Endothelial cell of umbilical vein (primary cell): ENCODE measurements around the gene MTCH1. TPM values are rescaled to one million over a fixed set of nuclear protein-coding genes. Genes with fewer than 3 reads are reported as not detected.

Experiments
- BruUV-seq: library from RNA; stranded (reverse); fragments of 400-500 nt; replicated peaks from 2 replicates; lab custom pipeline; 2021; lab: Mats Ljungman, UMichigan
- CTCF ChIA-PET: fragments of 300-600, 350-600 bp; sonication (Branson Sonifier 250); formaldehyde crosslinking; loops from one replicate; lab custom pipeline; 2021; ENCODE audit warnings: antibody characterized with exemption, inconsistent platforms; lab: Charles Lee
- POLR2A ChIA-PET: fragments of 300-600, 350-600 bp; sonication (Branson Sonifier 250); formaldehyde crosslinking; loops from one replicate; lab custom pipeline; 2021; ENCODE audit warnings: antibody characterized with exemption, inconsistent platforms; lab: Charles Lee
- DNase-seq: peaks from one replicate; pipeline ENCODE4 v3.0.0-alpha.2; 2011; ENCODE audit warnings: low read depth, low spot score
- FAIRE-seq: peaks from 2 replicates; lab custom pipeline; 2011; peaks lifted over from hg19 to GRCh38; lab: Jason Lieb, UNC
- H2AFZ ChIP-seq: 2 replicates; pipeline ENCODE4 v1.6.0; 2012; ENCODE audit warnings: low read depth, low read length, control low read depth, inconsistent platforms
- H3K27ac ChIP-seq: 2 replicates; pipeline ENCODE4 v1.5.1; 2011; ENCODE audit warnings: low read depth, mild to moderate bottlenecking, control low read depth, low read length, moderate library complexity; ENCODE audit not compliant: insufficient read depth
- H3K27me3 ChIP-seq, 2 experiments: 2 replicates each; pipeline versions ENCODE4 v1.6.0 to v1.6.1; 2011; ENCODE audit warnings: low read length in 2 of 2, mixed read lengths in 1 of 2; ENCODE audit not compliant: control insufficient read depth in 2 of 2, insufficient read depth in 2 of 2
- H3K36me3 ChIP-seq, 2 experiments: 2 replicates in 1 of 2; 3 replicates in 1 of 2; pipeline ENCODE4 v1.5.1; 2011; ENCODE audit warnings: low read length in 2 of 2, mild to moderate bottlenecking in 1 of 2, moderate library complexity in 1 of 2; ENCODE audit not compliant: control insufficient read depth in 2 of 2, insufficient read depth in 2 of 2; ENCODE audit errors: extremely low read depth in 1 of 2
- H3K4me1 ChIP-seq: 3 replicates; pipeline ENCODE4 v1.5.1; 2011; ENCODE audit warnings: mild to moderate bottlenecking, low read length; ENCODE audit not compliant: control insufficient read depth, insufficient read depth; ENCODE audit errors: extremely low read depth
- H3K4me2 ChIP-seq: 2 replicates; pipeline ENCODE4 v1.6.1; 2011; ENCODE audit warnings: low read length, control low read depth, mixed read lengths; ENCODE audit not compliant: insufficient read depth
- H3K4me3 ChIP-seq, 3 experiments: fragments of 200-600 bp in 1 of 3; sonication (generic), shearing (Covaris generic) in 1 of 3; replicated peaks in 1 of 3; 2 replicates each; pipeline ENCODE4 v1.5.1; 2011 to 2016; ENCODE audit warnings: control low read depth in 3 of 3, low read length in 3 of 3, mild to moderate bottlenecking in 2 of 3, inconsistent platforms in 1 of 3, low read depth in 1 of 3, moderate library complexity in 1 of 3; ENCODE audit not compliant: insufficient read depth in 1 of 3
- H3K79me2 ChIP-seq: 2 replicates; pipeline ENCODE4 v1.6.0; 2012; ENCODE audit warnings: low read length, inconsistent platforms; ENCODE audit not compliant: control insufficient read depth, insufficient read depth
- H3K9ac ChIP-seq: replicated peaks from 2 replicates; pipeline ENCODE3; 2011; ENCODE audit warnings: low read length, control low read depth; ENCODE audit not compliant: insufficient read depth; ENCODE audit errors: extremely low read depth
- H3K9me1 ChIP-seq: replicated peaks from 3 replicates; pipeline ENCODE4 v1.6.0; 2011; ENCODE audit warnings: mild to moderate bottlenecking, low read length; ENCODE audit not compliant: control insufficient read depth, insufficient read depth; ENCODE audit errors: extremely low read depth
- H3K9me3 ChIP-seq: replicated peaks from 2 replicates; pipeline ENCODE4 v1.5.1; 2012; ENCODE audit warnings: low read length, inconsistent platforms; ENCODE audit not compliant: control insufficient read depth, insufficient read depth
- H4K20me1 ChIP-seq: replicated peaks from 2 replicates; pipeline ENCODE3; 2011; ENCODE audit warnings: mild to moderate bottlenecking, low read length; ENCODE audit not compliant: control insufficient read depth, insufficient read depth; ENCODE audit errors: extremely low read depth
- CTCF ChIP-seq, 2 donors: IDR thresholded peaks; 1 replicate in 1 of 2; 2 replicates in 1 of 2; pipeline ENCODE4 v1.5.1; 2011; ENCODE audit warnings: low read length in 2 of 2, mild to moderate bottlenecking in 2 of 2, moderate library complexity in 2 of 2, control low read depth in 1 of 2, inconsistent platforms in 1 of 2, low read depth in 1 of 2; ENCODE audit not compliant: insufficient read depth in 1 of 2; ENCODE audit errors: extremely low read depth in 1 of 2
- EZH2 ChIP-seq: IDR thresholded peaks from 2 replicates; pipeline ENCODE4 v1.6.1; 2012; ENCODE audit warnings: borderline replicate concordance, low read depth, mild to moderate bottlenecking, moderate library complexity, low read length, inconsistent platforms; ENCODE audit not compliant: severe bottlenecking
- FOS ChIP-seq: IDR thresholded peaks from 2 replicates; pipeline ENCODE4 v1.6.1; 2011; ENCODE audit warnings: mild to moderate bottlenecking, low read length, moderate library complexity, borderline replicate concordance; ENCODE audit not compliant: insufficient read depth
- JUN ChIP-seq: IDR thresholded peaks from 2 replicates; pipeline ENCODE4 v1.6.1; 2011; ENCODE audit warnings: borderline replicate concordance, low read depth; ENCODE audit not compliant: insufficient read length, insufficient read depth
- POLR2AphosphoS5 ChIP-seq: IDR thresholded peaks from 2 replicates; pipeline ENCODE4 v1.6.1; 2012; ENCODE audit warnings: low read depth, mild to moderate bottlenecking, control low read depth, low read length, moderate library complexity; ENCODE audit not compliant: insufficient read depth
- dilution Hi-C: fragments of 300-500 bp; cut with MboI; formaldehyde crosslinking; loops from one replicate; pipeline ENCODE4 v1.15.0; 2019; ENCODE audit warnings: low sequenced_read_pairs; ENCODE audit not compliant: extremely low pct_ligation_motif_present
- intact Hi-C: fragments of 100-400 bp; cut with micrococcal nuclease; formaldehyde crosslinking; loops from one replicate; pipeline ENCODE4 v1.10.0; 2022
- polyA plus RNA-seq, 4 experiments: library from polyadenylated mRNA; depleted of rRNA in 3 of 4; stranded (reverse) in 3 of 4; unstranded in 1 of 4; fragments of >200 nt; gene quantifications; 2 replicates each; pipeline versions ENCODE4 v1.2.1 to v1.2.3, GENCODE V29; 2011 to 2012; ENCODE audit warnings: missing spikeins in 1 of 4
- total RNA-seq: library from RNA; stranded (reverse); gene quantifications from 2 replicates; pipeline ENCODE4 v1.2.3, GENCODE V29; 2021

MTCH1 gene
- total and polyA plus RNA-seq, 2 donors (not counting 3 experiments of a cell fraction or from before 2014, with no cell fraction given), result 218 to 228 TPM

GRCh38 chr6:37014667-37015066, 28.7 kb upstream of the MTCH1 start:
- POLR2A ChIA-PET, result no interaction called here
- no TSS peak for BruUV-seq
- no peak overlapping the region for H3K4me3 ChIP-seq
- no peak overlapping the region for H3K27ac ChIP-seq
- intact Hi-C loops, result no loop called here
- H3K36me3 ChIP-seq, result no peaks in the 10 kb centered on the region
- H3K9me3 ChIP-seq, result no peaks in the 10 kb centered on the region
- H3K9ac ChIP-seq, result no peak overlapping the region
- FAIRE-seq, result no peak
- H2AFZ ChIP-seq, result no peak overlapping the region
- H4K20me1 ChIP-seq, result no peaks in the 10 kb centered on the region
- dilution Hi-C loops, result no loop called here
- no peak for DNase-seq
- no peak overlapping the region for H3K4me2 ChIP-seq
- H3K79me2 ChIP-seq, result no peaks in the 10 kb centered on the region
- no peaks in the 10 kb centered on the region for H3K4me1 ChIP-seq
- TF ChIP-seq CTCF (IDR thresholded peaks at IDR 0.05; ENCODE audit: extremely low read depth in 1 of 2, insufficient read depth in 1 of 2, low read depth in 1 of 2, low read length in 2 of 2), result no peak
- no peak for TF ChIP-seq JUN
- no peak for TF ChIP-seq EZH2
- TF ChIP-seq POLR2AphosphoS5, result no peak
- TF ChIP-seq FOS, result no peak
- H3K9me1 ChIP-seq, result no peaks in the 10 kb centered on the region
- H3K27me3 ChIP-seq, result no peaks in the 10 kb centered on the region
- CTCF ChIA-PET, result interaction anchor here (1.2 to 2.2 kb wide), 2 partner anchors 195 to 248 kb away, joined by 3 to 6 read pairs; no protein-coding TSS in a partner anchor
